Effector CD4-positive, alpha-beta T cell (primary cell): ENCODE results near the gene SLIT2. TPM values are rescaled to one million over a fixed set of nuclear protein-coding genes. Genes with fewer than 3 reads are reported as not detected.

ENCODE experiments used
- DNase-seq: peaks from one replicate; pipeline ENCODE4 v3.0.0-alpha.2; 2020
- total RNA-seq: gene quantifications from one replicate; lab custom pipeline; 2026; lab: John Stamatoyannopoulos, UW

Gene SLIT2
- not detected for total RNA-seq

GRCh38 chr4:20251796-20252655 lies at the start of gene SLIT2:
Gene SLIT2 (plus strand): TSS chr4:20251905. CDS start chr4:20253816, 1,911 bp downstream.
- DNase-seq = no peak

- no peak for DNase-seq
Observed at GRCh38 chr4:20203508-20203907, 48.2 kb upstream of the SLIT2 start.

DNA sequence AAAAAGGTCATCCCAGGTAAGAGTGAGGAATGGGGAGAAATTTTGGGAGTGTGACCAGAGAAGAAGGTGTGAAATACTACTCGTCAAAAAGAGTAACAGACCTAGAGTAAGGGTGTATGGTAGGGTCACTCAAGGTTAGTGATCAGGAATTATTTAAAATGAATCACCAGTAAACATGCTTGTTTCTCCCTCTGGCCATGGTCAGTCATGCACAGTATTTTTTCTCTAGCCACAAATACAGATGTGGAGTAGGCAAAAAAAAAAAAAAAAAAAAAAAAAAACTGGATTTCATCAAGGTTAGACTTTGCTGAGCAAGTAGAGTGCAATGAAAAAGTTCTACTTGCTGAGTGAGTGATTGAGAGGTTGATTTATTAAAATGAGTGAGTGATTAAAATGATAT lies 34.2 kb upstream of the SLIT2 start:
- no peak for DNase-seq

GRCh38 chr4:20217951-20218350 lies 33.8 kb upstream of the SLIT2 start:
- DNase-seq = no peak

DNA sequence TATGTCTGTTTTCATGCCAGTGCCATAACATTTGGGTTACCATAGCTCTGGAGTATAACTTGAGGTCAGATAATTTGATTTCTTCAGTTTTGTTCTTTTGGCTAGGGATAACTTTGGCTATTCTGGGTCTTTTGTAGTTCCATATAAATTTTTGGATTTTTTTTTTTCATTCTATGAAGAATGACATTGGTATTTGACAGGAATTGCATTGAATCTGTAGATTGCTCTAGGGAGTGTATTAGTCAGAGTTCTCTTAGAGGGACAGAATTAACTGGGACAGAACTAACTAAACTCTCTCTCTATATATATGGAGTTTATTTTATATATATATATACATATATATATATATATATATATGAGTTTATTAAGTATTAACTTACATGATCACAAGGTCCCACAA lies 32.2 kb upstream of the SLIT2 start:
- DNase-seq = no peak

DNA sequence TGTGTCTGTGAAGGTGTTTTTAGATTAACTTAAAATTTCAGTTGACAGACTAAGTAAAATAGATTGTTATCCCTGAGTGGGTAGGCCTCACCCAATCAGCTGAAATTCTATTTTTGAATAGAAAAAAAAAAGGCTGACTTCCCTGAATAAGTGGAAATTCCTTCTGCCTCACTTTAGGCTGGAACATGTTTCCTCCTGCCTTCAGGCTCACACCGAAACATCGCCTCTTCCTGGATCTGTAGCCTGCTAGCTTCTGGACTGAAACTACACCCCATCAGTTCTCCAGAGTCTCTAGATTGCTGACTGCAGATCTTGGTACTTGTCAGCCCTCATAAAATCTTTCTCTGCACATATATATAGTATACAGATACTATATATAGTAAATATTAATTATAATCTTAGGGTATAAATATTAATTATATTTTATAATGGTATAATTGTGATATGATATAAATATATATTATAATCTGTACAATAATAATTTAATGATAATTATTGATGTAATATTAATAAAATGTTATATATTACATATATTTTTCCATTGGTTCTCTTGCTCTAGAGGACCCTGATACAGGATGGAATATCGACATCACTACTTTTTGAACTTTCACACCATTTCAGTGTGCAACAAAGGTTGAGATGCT lies 13.7 kb upstream of the SLIT2 start:
- no peak for DNase-seq

- no peak for DNase-seq
Observed at GRCh38 chr4:20248155-20248558, 3.5 kb upstream of the SLIT2 start.

GRCh38 chr4:20249333-20249732 lies 2.4 kb upstream of the SLIT2 start:
- DNase-seq = no peak

GRCh38 chr4:20251031-20251795 lies 492 bp upstream of the SLIT2 start:
- no peak for DNase-seq

DNA sequence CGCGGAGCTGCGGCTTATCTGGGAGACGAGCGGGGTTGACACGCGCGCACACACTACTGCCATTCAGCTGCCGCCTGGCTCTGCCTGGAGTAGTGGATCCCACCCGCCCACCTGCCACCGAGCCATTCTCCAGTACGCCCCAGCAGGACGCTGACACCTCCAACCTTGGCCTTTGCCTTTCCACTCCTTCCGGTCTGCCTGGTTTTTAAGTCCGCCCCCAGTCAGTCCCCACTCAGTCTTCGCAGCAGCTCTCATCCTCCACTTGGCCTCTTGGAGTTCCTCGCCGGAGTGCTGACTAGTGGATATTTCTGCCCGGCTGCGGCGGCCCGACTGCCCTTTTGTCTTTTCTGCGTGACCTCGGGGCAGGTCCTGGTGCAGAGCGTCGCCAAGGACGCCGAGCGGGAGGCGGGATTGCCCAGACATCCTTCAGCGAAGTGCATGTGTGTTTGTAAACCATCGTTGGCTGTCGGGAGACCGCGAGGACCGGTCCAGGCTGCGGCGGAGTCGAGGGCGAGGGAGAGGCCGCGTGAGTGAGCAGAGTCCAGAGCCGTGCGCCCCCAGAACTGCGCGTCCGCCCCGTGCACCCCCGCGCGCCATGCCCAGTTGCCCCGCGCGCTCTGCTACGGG lies 1.1 kb downstream of the SLIT2 start:
- DNase-seq = no peak

GRCh38 chr4:20253283-20253734 lies 1.6 kb downstream of the SLIT2 start:
- no peak for DNase-seq

GRCh38 chr4:20253735-20254409 lies 2.2 kb downstream of the SLIT2 start:
- no peak for DNase-seq

- DNase-seq = no peak
Observed at GRCh38 chr4:20254511-20255250, 3.0 kb downstream of the SLIT2 start.

GRCh38 chr4:20255251-20255586 lies 3.5 kb downstream of the SLIT2 start:
- DNase-seq = no peak

GRCh38 chr4:20255823-20256222 lies 4.1 kb downstream of the SLIT2 start:
- DNase-seq = no peak

DNA sequence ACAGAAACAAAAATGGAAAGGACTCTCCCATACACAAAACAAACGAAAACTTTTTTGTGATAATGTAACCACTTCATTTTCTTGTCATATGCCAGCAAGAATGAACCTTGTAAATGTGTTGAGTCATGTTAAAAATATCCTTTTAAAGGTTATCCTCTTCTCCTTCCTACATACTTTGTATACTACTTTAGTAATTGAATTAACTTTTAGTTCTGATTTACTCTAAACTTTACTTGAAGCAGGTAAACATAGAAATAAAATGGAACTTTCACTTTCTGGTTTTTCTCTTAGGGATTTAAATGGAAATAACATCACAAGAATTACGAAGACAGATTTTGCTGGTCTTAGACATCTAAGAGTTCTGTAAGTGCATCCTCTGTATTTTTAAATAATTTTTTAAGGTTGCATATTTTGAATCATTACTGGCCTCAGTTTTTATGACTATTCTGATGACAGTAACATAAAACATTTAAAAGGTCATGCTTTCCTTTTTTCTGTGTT lies 4.7 kb downstream of the SLIT2 start:
- no peak for DNase-seq

- no peak for DNase-seq
Observed at GRCh38 chr4:20259707-20260106, 8.0 kb downstream of the SLIT2 start.

DNA sequence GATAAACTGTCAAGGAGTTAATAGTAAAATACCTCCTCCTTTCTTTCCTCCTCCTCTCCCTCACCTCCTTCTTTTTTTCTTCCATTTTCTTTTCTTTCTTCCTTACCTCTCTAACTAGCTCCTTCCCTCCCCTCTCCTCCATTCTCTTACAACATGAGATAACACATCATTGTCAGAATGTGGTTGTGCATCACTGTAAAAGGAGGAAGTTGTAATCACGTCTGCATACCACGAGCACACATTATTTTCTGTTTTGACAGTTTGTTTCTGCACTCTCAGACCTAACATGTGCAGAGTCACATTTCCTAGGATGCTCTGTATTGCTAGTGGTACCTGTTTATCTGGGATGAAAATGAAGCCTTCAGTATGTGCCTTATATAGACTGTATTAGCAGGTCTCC lies 9.1 kb downstream of the SLIT2 start:
- DNase-seq = no peak

GRCh38 chr4:20262221-20262620 lies 10.5 kb downstream of the SLIT2 start:
- DNase-seq = no peak

GRCh38 chr4:20264688-20265087 lies 13.0 kb downstream of the SLIT2 start:
- DNase-seq = no peak

DNA sequence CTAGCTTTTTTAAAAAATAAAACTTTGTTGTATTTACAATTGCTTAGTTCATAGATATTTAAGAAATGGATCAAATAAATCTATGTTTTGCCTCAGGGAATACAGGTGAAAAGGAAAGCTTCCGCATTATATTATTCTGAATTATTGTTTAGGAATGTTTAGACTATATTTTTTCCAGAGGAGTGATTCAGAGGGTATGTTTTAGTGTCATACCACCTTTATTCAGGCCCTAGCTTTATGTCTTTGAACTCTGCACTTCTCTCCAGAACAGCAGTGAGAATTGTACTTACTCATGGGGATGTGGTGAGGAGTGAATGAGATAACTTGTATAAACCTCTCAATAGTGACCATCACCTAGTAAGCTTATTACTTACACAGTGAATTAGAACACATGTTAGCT lies 14.0 kb downstream of the SLIT2 start:
- no peak for DNase-seq
